SK-N-SH treated with all-trans-retinoic acid at 6 μM for 48 hours (cell line): ENCODE results near the gene ACO1.

Experiments used
- ARNTL ChIP-seq: fragments of 450-650 bp; formaldehyde crosslinking; IDR thresholded peaks from 2 replicates; pipeline ENCODE4 v1.5.0; 2020; ENCODE audit warnings: low read depth, mild to moderate bottlenecking, moderate library complexity, borderline replicate concordance
- BACH2 ChIP-seq: fragments of 250-450 bp; sonication (Bioruptor Pico); IDR thresholded peaks from 2 replicates; pipeline ENCODE4 v1.9.0; 2021; ENCODE audit warnings: mild to moderate bottlenecking, borderline replicate concordance
- CSDC2 ChIP-seq: fragments of 250-450 bp; sonication (Bioruptor Pico); IDR thresholded peaks from 2 replicates; pipeline ENCODE4 v1.5.0; 2020; ENCODE audit warnings: mild to moderate bottlenecking, moderate library complexity
- ISL1 ChIP-seq: fragments of 250-450 bp; sonication (Bioruptor Pico); IDR thresholded peaks from 2 replicates; pipeline ENCODE4 v2.1.2; 2022; ENCODE audit warnings: mild to moderate bottlenecking, moderate library complexity
- OSR1 ChIP-seq: fragments of 250-450 bp; sonication (Bioruptor Pico); IDR thresholded peaks from 2 replicates; pipeline ENCODE4 v1.8.0; 2022; ENCODE audit warnings: moderate library complexity, mild to moderate bottlenecking, inconsistent platforms
- RARB ChIP-seq: fragments of 250-450 bp; sonication (Bioruptor Pico); IDR thresholded peaks from 2 replicates; pipeline ENCODE4 v1.8.0; 2021; ENCODE audit warnings: mild to moderate bottlenecking, moderate library complexity
- SNAI2 ChIP-seq: fragments of 250-450 bp; sonication (Bioruptor Pico); IDR thresholded peaks from 2 replicates; pipeline ENCODE4 v1.5.0; 2020; ENCODE audit warnings: mild to moderate bottlenecking, moderate library complexity
- TCF4 ChIP-seq: fragments of 250-450 bp; sonication (Bioruptor Pico); IDR thresholded peaks from 2 replicates; pipeline ENCODE4 v1.8.0; 2021; ENCODE audit warnings: mild to moderate bottlenecking, moderate library complexity, borderline replicate concordance
- TOX ChIP-seq: fragments of 250-450 bp; sonication (Bioruptor Pico); IDR thresholded peaks from 2 replicates; pipeline ENCODE4 v1.8.0; 2021; ENCODE audit warnings: mild to moderate bottlenecking, moderate library complexity, borderline replicate concordance
- ZFP3 ChIP-seq: fragments of 250-450 bp; sonication (Bioruptor Pico); IDR thresholded peaks from 2 replicates; pipeline ENCODE4 v1.5.0; 2020; ENCODE audit warnings: mild to moderate bottlenecking, moderate library complexity
- ZNF70 ChIP-seq: fragments of 450-650 bp; formaldehyde crosslinking; IDR thresholded peaks from 2 replicates; pipeline ENCODE4 v1.5.0; 2020; ENCODE audit warnings: mild to moderate bottlenecking, moderate library complexity
- ZNF8 ChIP-seq: fragments of 450-650 bp; formaldehyde crosslinking; IDR thresholded peaks from 2 replicates; pipeline ENCODE4 v1.5.0; 2020; ENCODE audit warnings: mild to moderate bottlenecking, moderate library complexity
- TF ChIP-seq, protein P1 (sequence below): fragments of 250-450 bp; sonication (Bioruptor Pico); IDR thresholded peaks from 2 replicates; pipeline ENCODE4 v1.5.1; 2020; ENCODE audit warnings: low read depth, mild to moderate bottlenecking, moderate library complexity
- TF ChIP-seq, protein P2 (sequence below): fragments of 250-450 bp; sonication (Bioruptor Pico); IDR thresholded peaks from 2 replicates; pipeline ENCODE4 v1.8.0; 2020; ENCODE audit warnings: mild to moderate bottlenecking, moderate library complexity, borderline replicate concordance

DNA sequence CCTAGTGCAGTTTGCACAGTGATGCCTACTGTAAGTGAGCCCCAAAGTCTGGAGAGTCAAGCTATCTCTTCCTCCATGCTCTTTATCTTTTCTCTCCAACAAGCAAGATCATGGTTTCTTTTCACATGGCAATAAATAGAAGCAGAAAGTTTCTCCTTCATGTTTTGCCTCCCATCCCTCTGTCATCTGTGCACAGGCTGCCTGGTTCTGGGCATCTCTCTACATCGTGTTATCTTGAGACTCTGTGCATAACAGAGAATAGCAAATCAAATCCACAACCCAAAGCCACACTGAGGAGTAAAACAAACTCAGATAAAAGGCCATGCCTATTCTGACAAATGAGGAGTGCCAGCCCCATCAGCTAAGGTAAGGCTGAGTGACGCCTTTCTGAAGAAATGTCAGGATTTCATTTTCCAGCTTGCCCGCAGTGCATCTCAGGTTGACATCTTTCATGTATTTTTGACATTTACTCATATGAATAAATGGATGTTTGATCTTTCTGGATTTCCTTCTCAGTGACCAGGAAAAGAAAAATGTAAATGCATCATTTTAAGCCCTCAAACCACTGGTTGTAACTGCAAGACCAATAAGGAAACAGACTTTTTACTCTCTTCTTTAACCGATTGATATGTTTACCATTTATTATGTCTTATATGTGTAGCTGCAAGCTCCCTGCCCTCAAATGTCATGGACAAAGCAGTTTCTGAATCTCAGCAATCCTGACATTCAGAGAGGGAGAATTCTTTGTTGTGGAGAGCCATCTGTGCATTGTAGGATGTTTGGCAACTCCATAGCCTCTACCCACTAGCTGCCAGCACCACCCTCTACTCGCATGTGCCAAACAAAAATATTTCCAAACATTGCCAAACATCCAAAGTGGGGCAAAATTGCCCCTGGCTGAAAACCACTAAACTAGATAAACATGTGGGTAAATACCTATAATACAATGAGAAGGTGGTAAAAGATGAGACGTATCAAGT, 49.2 kb upstream of the ACO1 start:
- TF ChIP-seq TCF4 (CRISPR knock-in tag) (no peak), OSR1 (CRISPR knock-in tag) (no peak), ZNF70 (no peak), RARB (CRISPR knock-in tag) (no peak), ISL1 (CRISPR knock-in tag) (no peak), SNAI2 (CRISPR knock-in tag) (no peak), ARNTL (CRISPR knock-in tag) (no peak), ZNF8 (CRISPR knock-in tag) (no peak), ZFP3 (CRISPR knock-in tag) (no peak), CSDC2 (CRISPR knock-in tag) (no peak), BACH2 (no peak), TOX (no peak)
- TF ChIP-seq, protein P1, sequence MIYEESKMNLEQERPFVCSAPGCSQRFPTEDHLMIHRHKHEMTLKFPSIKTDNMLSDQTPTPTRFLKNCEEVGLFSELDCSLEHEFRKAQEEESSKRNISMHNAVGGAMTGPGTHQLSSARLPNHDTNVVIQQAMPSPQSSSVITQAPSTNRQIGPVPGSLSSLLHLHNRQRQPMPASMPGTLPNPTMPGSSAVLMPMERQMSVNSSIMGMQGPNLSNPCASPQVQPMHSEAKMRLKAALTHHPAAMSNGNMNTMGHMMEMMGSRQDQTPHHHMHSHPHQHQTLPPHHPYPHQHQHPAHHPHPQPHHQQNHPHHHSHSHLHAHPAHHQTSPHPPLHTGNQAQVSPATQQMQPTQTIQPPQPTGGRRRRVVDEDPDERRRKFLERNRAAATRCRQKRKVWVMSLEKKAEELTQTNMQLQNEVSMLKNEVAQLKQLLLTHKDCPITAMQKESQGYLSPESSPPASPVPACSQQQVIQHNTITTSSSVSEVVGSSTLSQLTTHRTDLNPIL (CRISPR knock-in tag) = no peak
- TF ChIP-seq, protein P2, sequence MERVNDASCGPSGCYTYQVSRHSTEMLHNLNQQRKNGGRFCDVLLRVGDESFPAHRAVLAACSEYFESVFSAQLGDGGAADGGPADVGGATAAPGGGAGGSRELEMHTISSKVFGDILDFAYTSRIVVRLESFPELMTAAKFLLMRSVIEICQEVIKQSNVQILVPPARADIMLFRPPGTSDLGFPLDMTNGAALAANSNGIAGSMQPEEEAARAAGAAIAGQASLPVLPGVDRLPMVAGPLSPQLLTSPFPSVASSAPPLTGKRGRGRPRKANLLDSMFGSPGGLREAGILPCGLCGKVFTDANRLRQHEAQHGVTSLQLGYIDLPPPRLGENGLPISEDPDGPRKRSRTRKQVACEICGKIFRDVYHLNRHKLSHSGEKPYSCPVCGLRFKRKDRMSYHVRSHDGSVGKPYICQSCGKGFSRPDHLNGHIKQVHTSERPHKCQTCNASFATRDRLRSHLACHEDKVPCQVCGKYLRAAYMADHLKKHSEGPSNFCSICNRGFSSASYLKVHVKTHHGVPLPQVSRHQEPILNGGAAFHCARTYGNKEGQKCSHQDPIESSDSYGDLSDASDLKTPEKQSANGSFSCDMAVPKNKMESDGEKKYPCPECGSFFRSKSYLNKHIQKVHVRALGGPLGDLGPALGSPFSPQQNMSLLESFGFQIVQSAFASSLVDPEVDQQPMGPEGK = no peak
